CD4-positive, alpha-beta T cell treated with Interleukin-10 for 1 hour (primary cell): ENCODE results near the gene COA8.

ENCODE experiments used
- DNase-seq: peaks from one replicate; pipeline ENCODE4 v3.0.0-alpha.2; 2020

COA8 gene

DNA sequence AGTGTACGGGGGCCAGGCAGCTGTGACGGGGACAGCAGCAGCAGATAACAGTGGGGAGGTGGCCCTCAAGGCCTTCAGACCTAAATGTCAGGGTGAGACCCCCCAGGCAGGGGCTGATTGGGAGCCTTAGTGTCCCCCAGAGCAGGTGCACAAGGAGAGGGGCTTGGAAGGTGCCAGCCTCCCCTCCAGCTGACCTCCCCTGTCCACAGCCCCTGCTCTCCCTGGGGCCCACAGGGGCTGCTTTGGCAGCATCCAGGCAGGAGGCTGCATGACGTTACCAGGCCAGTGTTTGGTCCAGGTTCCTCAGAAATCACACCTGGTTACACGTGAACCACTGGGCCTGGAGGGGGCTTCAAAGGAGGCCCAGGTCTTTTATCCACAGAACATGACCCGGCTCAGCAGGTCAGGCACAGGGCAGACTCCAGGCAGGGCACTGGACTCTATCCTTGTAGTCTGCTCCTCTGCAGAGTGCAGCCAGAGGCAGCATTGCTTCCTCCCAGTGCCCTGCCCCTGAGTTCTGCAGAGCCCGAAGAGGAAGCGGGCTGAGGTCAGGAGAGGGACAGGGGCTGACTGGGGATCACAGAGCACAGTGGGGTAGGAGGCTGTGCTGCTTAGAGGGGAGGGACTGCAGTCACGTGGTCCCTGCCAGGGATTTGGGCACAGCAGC is 36.4 kb upstream of the COA8 start:
- no peak for DNase-seq

DNA sequence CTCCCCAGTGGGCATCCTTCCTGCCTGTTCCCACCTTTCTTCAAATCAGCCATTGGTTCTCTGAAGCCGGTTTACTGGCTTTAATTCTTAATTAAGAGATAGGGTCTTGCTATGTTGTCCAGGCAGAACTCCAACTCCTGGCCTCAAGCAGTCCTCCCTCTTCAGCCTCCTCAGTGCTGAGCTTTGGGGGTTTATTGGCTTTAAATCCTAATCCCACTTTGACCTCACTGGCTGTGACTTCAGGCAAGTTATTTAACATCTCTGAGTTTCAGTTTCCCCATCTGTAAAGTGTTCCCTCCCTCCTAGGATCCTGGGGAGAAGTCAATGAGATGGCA is 35.9 kb upstream of the COA8 start:
- DNase-seq, result no peak

- DNase-seq, result peak; percentile 24
These were observed 35.2 kb upstream of the COA8 start for GRCh38 chr14:103527408-103528145.

- no peak for DNase-seq
These were observed 34.6 kb upstream of the COA8 start for GRCh38 chr14:103528146-103528586.

GRCh38 chr14:103528587-103529382 is 34.0 kb upstream of the COA8 start, which contains the start of gene TRMT61A:
Gene TRMT61A (plus strand): TSS chr14:103529196. CDS start chr14:103529979, 783 bp downstream.
- peak; percentile 85 for DNase-seq

DNA sequence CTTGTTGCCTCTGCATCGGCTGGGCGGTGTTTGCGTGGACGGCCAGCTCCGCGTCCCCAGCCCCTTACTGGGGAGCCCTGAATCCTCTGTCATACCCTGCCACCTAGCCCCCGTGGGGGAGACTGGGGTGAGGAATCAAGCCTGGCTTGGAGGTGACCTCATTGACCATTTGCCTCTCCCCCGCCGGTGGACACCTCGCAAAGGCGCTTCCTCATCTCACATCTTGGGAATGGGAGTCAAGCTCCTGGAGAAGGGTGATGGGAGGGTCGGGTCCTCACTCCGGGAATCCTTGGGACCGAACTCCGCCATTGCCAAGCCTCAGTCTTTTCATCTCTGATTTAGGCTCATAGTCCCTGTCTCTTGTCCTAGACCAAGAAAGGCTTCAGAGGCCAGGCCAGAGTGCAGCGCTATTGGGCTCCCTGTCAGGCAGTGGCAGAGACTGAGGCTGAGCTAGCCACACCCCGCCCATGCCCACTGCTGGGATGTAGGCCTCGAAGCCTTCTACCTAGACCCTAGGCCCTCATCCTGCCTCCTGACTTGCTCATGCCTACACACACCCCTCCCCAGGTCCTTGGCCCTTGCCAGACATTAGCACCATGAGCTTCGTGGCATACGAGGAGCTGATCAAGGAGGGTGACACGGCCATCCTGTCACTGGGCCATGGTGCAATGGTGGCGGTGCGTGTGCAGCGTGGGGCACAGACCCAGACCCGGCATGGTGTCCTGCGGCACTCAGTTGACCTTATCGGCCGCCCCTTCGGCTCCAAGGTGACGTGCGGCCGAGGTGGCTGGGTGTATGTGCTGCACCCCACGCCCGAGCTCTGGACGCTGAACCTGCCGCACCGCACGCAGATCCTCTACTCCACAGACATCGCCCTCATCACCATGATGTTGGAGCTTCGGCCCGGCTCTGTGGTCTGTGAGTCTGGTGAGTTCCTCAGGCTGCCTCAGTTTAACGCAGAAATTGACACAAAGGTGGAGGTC is 33.1 kb upstream of the COA8 start:
- no peak for DNase-seq

DNA sequence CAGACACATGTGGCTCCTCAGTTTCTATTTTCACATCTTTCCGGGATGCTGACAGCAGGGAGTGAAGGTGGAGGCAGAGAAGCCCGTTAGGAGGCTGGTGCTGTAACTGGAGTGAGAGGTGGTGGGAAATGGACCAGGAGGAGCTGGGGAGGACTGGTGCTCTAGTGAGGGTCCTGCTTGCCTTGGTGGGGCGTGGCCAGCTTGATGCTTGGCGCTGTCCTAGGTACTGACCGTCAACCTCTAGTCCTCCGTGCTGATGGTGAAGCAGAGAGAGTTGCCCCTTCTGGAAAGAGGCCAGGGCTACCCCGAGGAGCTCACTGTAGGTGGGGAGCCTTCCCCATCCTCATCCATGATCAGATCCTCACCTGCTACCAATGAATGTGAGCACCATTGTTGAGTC is 32.4 kb upstream of the COA8 start:
- DNase-seq, result peak; percentile 25

DNA sequence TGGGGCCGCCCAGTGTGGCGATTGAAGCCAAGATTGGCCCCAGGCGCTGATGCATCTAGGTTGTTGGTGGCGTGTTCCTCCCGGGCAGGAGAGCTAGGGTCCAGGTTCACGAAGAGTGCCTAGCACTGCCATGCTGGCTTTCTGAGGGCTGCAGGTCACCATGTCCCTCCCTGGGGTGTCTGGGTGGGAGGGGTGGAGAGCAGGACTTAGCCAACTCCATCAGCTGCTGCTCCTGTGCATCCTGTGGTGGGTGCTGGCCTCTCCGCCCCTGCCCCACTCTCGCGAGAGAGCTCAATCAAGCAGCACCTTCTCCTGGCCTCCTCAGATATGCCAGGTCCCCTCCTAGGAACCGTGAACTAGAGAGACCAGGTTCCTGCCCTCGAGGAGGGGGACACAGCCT is 31.9 kb upstream of the COA8 start:
- DNase-seq, result no peak

DNA sequence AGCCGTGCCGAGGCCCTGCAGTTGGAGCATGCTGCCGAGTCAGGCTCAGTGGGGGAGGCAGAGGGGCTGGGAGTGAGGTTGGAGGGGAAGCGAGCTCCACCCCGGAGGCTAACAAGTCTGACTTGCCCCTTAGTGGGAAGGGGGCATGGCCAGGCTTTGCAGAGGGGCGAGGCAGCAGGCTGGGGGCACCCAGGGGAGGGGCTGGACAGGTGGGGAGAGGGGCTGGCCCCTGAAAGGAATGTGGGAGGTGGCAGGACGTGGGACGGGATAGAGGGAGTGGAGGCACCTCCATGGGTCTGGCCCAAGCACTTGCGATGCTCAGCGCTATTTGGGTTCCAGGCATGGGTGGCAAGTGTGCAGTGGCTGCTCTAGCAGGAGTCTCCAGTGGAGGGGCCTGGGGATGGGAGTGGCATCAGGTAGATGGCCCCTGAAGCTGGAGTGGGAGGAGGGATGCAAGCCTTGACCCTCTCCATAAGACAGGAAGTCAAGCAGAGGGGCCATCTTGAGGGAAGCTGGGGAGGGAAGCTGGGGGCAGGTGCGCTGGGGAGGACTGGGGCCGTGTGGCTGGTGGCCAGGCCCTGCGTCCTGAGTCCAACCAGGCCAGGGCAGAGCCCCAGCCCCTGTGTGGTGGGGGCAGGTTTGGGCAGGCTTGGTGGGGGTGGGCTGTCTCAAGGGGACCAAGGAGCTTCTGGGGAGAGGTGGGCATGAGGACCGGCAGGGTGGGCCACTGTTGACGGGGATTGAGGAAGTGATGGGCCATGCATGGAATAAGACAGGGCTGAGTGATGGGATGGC is 31.1 kb upstream of the COA8 start:
- DNase-seq, result no peak

DNA sequence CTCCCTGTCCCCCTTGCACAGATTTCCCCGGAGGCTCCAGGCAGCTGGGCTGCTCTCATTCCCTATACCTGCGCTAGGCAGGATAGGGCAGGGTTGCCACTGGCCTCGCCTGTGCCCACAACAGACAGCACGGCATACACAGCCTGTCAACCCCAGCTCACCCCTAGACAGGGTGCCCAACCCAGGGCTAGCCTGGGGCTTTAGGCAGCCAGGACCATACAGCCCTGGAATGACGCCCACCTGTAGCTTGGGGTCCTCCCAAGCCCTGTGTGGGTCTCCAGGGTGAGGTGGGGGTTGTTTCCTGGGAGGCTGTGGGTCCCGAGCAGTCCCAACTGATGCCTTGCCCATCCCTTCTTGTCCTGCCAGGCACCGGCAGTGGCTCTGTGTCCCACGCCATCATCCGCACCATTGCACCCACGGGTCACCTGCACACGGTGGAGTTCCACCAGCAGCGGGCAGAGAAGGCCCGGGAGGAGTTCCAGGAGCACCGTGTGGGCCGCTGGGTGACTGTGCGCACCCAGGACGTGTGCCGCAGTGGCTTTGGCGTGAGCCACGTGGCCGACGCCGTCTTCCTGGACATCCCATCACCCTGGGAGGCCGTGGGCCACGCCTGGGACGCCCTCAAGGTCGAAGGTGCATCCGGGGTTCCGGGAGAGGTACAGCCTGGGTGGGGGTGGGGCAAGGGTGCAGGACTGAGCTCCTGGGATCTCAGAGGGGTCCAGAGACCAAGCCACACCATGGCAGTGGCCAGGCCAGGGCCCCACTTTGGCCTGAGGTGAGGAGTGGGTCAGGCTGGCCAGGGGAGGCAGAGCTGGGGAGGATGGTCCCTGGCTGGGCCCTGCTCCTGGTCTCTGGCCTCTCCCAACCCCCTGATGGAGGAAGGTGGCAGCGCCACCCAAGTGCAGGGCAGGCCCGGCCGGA is 30.3 kb upstream of the COA8 start:
- DNase-seq, result no peak

DNA sequence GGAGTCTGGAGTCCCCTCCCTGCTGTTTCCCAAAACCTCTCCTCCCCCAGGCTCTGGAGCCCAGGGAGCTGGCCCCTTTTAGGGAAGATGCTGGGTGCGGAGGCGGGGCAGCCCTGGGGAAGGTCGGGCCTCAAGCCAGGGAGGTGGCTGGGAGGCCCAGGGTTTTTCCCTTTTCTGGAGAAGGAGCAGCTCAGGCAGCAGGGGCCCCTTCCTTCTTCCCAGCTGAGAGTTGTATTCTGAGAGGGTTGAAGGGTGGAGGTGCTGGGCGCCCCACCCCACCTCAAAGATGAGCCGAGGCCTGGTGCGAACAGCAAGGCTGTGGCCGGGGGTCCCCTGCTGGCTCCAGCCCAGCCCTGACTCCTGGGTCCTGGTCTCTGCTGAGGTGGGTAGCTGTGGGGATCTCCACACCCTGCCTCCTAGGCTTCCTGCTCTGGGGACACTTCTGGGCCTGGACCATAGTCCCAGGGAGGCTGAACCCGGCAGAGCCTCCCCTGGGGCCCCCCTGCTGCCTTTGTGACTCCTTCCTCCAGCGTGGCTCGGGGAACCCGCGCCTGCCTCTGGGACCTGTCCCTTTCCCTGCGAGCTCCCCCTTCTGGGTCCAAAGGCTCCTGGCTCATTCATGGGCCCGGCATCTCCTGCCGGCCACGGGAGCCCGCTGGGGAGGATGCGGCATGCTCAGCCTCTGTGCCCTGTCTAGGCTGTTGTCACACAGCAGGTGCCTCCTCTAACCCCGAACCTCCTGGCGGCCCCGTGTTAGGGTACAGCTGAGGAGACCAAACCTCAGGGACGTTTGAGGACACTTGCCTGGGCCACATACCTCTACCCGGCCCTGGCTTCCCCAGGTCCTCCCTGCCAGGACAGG is 29.4 kb upstream of the COA8 start:
- DNase-seq, result no peak

GRCh38 chr14:103533999-103534575 is 28.7 kb upstream of the COA8 start:
- no peak for DNase-seq

- no peak for DNase-seq
These were observed 28.1 kb upstream of the COA8 start for GRCh38 chr14:103534576-103535061.

DNA sequence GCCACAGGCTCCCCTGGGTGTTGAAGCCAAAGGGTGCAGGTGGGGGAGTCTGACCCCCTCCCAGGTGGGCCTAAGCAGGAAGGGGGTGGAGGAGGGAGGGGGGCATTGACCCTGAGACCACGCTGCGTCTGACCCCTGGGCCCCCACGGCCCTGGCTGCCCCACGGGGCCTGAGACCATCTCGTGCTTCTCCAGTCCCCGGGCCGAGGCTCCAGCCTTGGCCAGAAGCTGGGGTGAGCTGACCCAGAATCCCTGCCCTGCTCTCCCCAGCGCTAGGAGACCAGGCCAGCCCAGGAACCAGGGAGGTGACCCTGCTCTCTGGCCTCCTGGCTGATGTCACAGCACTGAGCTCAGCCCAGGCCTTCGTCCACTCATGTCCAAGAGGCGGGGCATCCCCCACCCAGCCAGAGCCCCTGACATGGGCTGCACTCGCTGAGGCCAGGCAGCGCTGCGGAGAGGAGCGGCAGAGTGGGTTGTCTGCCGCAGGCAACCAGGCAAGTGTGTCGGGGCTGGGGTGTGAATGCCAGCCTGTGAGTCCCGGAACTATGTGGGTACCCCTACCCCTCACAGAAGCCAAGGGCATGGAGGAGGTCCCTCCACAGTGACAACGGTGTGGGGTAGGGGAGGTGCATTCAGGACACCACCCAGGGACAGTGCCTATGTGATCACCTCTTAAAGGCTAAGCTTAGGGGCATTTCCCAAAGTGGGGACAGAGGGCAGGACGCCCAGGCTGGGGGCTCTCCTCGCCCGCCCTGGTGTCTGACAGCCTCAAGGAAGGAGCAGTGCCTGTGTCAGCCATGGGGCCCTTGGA is 27.5 kb upstream of the COA8 start:
- no peak for DNase-seq

DNA sequence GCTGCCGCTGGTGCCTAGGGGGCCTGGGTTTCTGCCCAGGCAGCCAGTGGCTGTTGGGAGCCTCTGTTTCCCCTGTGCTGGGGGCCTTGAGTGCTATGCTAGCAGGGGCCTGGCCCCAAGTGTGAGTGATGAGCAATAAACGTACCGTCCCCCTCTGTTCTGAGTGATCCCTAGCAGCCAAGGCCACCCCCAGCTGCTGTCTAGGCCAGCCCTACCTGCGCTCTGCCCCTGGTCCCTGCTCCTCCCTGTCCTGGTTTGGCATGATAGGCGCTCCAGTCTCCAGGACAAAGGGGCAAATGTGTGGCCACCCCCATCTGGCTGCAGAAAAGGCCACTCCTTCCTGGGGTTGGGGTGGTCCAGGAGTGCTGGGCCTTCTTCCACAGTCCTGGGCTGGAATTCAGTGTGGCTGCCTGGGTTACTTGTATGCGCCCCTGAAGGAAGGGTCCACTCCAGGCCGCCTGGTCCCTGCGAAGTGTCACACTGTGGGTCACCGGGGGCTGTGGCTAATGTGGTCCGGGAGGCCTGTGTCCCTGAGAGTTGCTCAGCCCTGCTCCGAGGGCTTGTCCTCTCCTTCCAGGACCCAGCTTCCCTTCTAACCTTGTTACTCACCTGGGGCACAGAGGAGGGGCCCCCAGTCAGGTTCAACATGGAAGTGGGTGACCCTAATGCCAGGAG is 26.7 kb upstream of the COA8 start:
- no peak for DNase-seq

DNA sequence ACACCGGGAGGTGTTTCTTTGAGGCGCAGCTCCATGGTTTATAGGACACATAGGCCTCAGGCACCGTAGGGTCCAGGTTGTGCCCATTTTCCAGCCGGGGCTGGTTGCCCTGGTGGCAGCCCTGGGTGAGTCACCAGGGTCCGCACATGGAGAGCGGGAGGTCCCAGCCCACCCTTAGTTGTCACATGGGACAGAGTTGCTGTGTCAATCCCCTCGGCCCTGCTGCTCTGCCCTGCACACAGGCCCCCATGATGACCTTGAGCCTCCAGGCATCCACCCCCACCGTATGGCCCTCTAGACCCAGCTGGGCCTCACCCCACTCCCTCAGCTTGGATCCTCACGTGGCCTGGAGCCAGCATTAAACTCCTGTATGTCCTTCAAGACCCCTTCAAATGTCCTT is 26.1 kb upstream of the COA8 start:
- DNase-seq, result no peak

DNA sequence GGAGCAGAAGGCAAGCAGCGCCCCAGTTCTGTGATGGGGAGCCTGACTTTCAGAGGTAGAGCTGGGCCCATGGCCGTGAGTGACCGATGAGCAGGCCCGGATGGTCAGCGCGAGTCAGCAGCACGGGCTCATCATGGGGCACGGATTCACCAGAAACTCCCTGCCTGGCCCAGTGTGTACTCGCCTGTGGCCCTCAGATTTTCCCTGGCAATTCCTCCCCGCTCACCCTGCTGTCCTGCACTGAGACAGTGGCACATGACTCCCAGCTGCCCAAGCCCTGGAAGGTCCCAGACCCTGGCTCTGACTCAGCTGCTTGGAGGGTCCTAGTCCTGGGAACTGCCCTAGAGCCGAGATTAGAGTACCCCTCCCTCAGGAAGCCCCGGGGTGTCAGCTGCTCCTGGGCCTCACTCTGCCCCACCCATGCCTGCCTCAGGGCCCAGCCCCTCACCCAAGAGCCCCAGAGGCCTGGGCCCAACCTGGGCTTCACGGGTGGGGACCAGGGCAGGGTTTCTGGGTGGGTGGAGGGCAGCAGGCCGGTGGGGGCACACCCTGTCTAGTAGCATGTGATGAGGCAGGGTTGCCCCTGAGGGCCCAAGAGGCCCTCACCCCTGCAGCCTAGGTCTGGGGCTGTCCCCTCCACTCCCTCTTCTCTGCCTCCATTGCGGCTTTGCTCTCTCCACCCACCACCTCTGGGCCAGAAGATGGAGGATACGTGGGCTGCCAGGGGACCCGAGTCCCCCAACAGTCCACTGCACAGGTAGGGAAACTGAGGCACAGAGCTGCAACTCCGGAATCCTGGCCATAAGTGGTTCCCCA is 25.4 kb upstream of the COA8 start:
- DNase-seq, result no peak
